ENCODE data around the gene PPT1. TPM values are rescaled to one million over a fixed set of nuclear protein-coding genes. Genes with fewer than 3 reads are reported as not detected.
A peak's percentile ranks its signal among the peaks of the same experiment; 100 is the strongest.

PPT1 gene
- total RNA-seq, 2 donors from 2014 or later = 81.8 to 84.1 TPM

GRCh38 chr1:40023379-40023944 is 73.6 kb downstream of the PPT1 start:
- peaks cover 0 to 5% of the 10 kb centered on the region in 2 donors for H3K9me3 Mint-ChIP-seq
- H3K36me3 Mint-ChIP-seq = peaks cover 0 to 13% of the 10 kb centered on the region in 2 donors
- H3K27ac Mint-ChIP-seq = peak overlapping the region in 1 of 2 donors; percentile 57
- ATAC-seq (no peak), DNase-seq (ENCODE audit: low spot score in 2 of 2) (no peak)

Other genes with a start within 250 kb of the PPT1 start
- 10 to 100 TPM; 14.5 to 45.1 TPM for gene TRIT1, start 213.7 kb downstream of the PPT1 start, total RNA-seq
- under 1 TPM; 0.14 to 0.72 TPM for gene MYCL, start 195.3 kb downstream of the PPT1 start, total RNA-seq
- 1 to 10 TPM; 2.6 to 7.1 TPM for gene MFSD2A, start 142.1 kb downstream of the PPT1 start, total RNA-seq
- 100 to 1,000 TPM; 578 to 634 TPM for gene CAP1, start 56.5 kb downstream of the PPT1 start, total RNA-seq
- gene RLF, start 64.1 kb upstream of the PPT1 start, total RNA-seq = 10 to 100 TPM; 23.6 to 26.1 TPM
- gene TMCO2, start 150.7 kb upstream of the PPT1 start, total RNA-seq = not detected
- gene ZMPSTE24, start 161.0 kb upstream of the PPT1 start, total RNA-seq = 10 to 100 TPM; 21.4 to 34.7 TPM
- 1 to 10 TPM; 7.0 to 9.6 TPM for gene COL9A2, start 220.0 kb upstream of the PPT1 start, total RNA-seq

Data from activated naive CD4-positive, alpha-beta T cell treated with anti-CD3 and anti-CD28 coated beads, Interleukin-2, amount 50 U/mL, for 72 hours (primary cell).